Measurements from ENCODE around the gene PTGR1.
A peak's percentile ranks its signal among the peaks of the same experiment; 100 is the strongest.

Gene PTGR1

DNA sequence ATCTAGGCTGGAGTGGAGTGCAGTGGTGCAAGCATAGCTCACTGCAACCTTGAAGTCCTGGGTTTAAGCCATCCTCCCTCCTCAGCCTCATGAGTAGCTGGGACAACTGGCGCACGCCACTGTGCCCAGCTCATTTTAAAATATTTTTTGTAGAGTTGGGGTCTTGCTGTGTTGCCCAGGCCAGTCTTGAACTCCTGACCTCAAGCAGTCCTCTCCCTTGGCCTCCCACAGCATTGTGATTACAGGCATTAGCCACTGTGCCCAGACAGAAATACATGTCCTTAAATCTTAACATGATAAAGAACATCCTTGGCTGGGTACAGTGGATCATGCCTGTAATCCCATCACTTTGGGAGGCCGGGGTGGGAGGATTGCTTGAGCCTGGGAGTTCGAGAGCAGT is 67.7 kb downstream of the PTGR1 start:
- no peak for DNase-seq

DNA sequence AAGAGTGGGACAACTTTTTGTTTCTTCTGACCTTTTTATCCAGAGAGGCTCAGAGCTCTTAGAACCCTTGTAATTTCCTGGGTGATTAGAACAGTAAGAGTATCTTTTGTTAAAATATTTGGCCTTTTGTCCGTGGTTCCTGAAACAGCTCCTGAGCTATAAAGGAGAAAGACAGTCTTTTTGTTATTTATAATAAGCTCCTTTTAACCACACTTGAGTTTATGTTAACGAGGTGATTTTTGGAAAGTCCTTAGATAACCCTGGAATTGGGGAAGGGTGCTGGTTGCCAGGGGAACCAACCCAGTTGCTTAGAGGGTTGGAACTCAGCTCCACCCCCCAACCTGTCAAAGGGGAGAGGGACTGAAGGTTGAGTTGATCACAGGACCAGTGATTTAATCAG is 69.7 kb downstream of the PTGR1 start:
- no peak for DNase-seq

DNA sequence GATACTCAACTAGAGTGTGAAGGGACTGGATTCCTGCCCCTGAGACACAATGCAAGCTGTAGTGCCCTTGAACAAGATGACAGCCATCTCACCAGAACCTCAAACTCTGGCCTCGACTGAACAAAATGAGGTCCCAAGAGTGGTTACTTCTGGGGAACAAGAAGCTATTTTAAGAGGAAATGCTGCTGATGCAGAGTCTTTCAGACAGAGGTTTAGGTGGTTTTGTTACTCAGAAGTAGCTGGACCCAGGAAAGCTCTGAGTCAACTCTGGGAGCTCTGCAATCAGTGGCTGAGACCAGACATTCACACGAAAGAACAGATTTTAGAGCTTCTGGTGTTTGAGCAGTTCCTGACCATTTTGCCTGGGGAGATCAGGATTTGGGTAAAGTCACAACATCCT is 72.1 kb downstream of the PTGR1 start:
- DNase-seq = no peak

DNA sequence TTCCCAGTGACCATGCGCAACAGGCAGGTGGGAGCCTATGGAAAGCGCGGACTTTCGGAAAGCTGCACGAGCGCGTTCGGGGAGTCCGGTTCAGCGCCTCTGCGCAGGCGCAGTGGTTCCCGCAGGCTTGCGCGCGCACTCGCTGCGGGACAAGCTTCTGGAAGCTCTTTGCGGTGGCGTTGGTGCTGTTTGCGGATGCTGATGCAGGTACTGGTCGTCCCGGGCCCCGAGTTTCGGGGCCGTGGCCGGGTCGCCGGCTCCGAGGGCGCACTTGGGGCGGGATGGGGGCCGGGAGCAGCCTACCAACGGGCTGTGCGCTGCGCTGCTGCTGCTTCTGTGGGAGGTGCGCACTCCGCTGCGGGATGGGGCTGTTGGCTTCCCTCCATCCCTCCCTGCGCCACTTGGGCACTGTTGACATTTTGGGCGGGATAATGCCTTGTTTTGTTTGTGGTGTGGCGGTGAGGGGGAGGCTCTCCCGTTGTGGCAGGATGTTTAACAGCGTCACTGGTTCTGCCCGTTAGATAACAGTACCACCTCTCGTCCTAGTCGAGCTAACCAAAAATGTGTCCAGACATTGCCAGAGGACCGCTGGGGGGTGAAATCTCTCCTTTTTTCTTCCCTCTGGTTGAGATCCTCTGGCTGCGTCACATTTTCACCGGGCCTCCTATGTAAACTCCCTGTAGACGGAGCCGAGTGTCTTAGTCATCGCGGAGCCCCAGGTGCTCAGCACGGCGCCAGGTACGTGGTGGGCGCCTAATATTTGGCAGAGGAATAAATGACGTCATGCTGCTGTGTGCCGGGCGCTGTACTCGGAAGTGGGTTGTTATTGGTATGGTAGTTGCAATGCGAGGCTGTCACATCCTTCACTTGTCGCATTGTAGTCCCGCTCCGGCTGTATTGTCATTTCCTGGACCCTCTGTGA is 74.1 kb downstream of the PTGR1 start, which contains the start of gene ZNF483:
Gene ZNF483 (plus strand): TSS at position 124 of the 922 bp plus-strand sequence. CDS start 2,217 bp downstream, outside the sequence.
- peak; percentile 94 for DNase-seq

DNA sequence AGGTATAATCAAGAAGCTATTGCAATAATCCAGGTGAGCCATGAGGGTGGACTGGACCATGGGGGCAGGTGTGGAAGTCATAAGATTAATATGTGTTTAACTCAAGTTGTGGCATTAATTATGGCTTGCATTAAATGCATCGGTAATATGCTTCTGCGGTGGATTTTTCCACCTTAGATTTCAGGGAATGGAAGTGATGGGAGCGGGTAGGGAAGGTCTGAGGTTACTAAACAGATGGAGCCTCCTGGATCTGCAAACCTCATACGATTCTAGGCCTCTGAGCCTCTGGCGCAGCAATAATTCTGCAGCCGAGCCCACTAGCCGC is 74.8 kb downstream of the PTGR1 start:
- DNase-seq = no peak

DNA sequence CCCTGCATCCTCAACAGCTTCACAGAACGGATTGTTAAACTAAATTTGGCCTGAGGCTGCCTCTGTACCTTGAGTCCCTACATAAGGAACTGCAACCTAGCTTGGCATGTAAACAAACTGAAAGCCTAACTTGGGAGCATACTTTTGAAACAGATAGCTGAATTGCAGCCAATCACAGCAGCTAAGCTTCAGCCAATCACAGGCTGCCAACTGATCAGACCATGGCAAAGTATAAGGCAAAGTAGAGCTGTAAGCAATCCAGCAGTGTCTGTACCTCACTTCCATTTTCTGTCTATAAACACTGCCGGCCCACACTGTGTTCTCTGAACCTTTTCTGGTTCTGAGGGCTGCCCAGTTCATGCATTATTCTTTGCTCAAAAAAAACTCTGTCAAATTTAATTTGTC is 83.4 kb downstream of the PTGR1 start:
- DNase-seq = no peak

DNA sequence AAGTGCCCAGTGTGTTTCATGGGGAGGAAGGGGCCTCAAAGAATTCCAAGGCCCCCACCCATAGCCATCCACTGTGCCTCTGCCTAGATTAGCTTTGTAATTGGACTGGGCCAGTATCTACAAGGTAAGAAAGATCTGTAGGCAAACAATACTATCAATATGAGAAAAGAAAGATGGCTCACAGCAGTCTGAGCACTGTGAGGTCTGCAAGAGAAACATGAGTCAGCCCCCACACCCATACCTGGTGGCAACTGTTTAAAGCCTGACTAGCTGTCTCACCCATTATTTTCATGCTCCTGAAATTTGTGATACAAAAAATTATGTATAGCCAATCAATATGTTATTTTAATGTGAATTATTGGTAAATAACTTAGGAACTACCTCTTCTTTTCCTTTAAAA is 84.5 kb downstream of the PTGR1 start:
- no peak for DNase-seq

All from NCI-H1092 (cell line).